GM23338 (cell line): ENCODE measurements around the gene BCAP31.

ENCODE experiments used
- CREB1 ChIP-seq: fragments of 250-450 bp; sonication (Bioruptor Pico); IDR thresholded peaks from 2 replicates; pipeline ENCODE4 v1.5.0; 2020; ENCODE audit warnings: low read depth, mild to moderate bottlenecking, moderate library complexity
- EZH2 ChIP-seq: fragments of 200-600 bp; sonication (generic); IDR thresholded peaks from one replicate; pipeline ENCODE4 v1.8.0; 2017; ENCODE audit warnings: antibody characterized with exemption, mild to moderate bottlenecking, low read depth; ENCODE audit not compliant: unreplicated experiment
- EZH2phosphoT487 ChIP-seq: fragments of 200-600 bp; sonication (generic); IDR thresholded peaks from one replicate; pipeline ENCODE4 v1.8.1; 2018; ENCODE audit warnings: antibody characterized with exemption; ENCODE audit not compliant: unreplicated experiment
- JUNB ChIP-seq: IDR thresholded peaks from one replicate; pipeline ENCODE4 v1.6.1; 2016; ENCODE audit warnings: antibody characterized with exemption; ENCODE audit not compliant: unreplicated experiment
- NANOG ChIP-seq: IDR thresholded peaks from 2 replicates; pipeline ENCODE4 v1.6.1; 2016; ENCODE audit warnings: antibody characterized with exemption, borderline replicate concordance
- POLR2AphosphoS5 ChIP-seq: IDR thresholded peaks from 2 replicates; pipeline ENCODE4 v1.6.1; 2016; ENCODE audit warnings: antibody characterized with exemption, low read depth
- STAT1 ChIP-seq: IDR thresholded peaks from one replicate; pipeline ENCODE4 v1.6.1; 2016; ENCODE audit warnings: antibody characterized with exemption; ENCODE audit not compliant: unreplicated experiment
- TF ChIP-seq, protein P1 (sequence below), 2 experiments: fragments of 200-600 bp in 1 of 2; sonication (generic) in 1 of 2; conservative IDR thresholded peaks; 2 replicates each; pipeline versions ENCODE4 v1.5.1 to v1.6.1; 2016 to 2017; ENCODE audit warnings: antibody characterized with exemption in 2 of 2, low read depth in 2 of 2, mild to moderate bottlenecking in 2 of 2, moderate library complexity in 1 of 2
- TF ChIP-seq, protein P2 (sequence below): IDR thresholded peaks from one replicate; pipeline ENCODE4 v1.6.1; 2018; ENCODE audit warnings: antibody characterized with exemption; ENCODE audit not compliant: unreplicated experiment
- TF ChIP-seq, protein P3 (sequence below): IDR thresholded peaks from 2 replicates; pipeline ENCODE4 v1.6.1; 2016; ENCODE audit warnings: antibody characterized with exemption

DNA sequence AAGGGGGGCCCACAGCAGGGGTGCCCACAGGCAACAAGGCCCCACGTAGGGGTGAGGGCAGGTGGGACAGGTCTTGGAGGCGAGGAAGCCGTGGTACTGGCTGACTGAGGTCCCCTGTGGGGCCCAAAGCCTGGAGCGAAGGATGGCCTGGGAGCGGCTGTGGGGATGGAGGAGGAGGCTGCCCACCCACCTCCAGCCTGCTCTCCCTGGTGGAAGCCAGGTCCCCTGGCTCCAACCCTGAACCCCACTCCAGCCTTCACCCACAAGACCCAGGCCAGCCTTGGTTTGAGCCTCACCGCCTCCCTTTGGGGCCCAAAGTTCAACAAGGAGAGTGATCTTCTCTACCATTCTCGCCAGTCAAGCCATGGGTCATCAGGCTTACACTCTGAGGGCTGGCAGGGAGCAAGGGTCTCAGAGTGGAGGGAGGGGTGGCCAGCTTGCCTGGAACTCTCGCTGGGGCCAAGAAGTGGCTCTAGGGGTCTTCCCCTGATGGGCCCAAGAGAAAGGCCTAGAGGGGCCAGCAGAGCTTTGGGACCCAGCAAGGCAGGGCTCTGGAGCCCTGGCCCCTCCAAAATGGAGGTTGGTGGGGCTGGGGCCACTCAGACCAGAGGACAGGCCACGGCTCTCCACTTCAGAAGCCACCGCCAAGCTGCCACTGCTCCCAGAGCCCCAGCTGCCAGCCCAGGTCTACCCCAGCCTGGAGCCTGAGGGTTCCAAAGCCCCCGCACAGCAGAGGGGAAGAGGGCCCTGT, 55.6 kb downstream of the BCAP31 start:
- TF ChIP-seq EZH2 (no peak), NANOG (no peak), STAT1 (no peak), EZH2phosphoT487 (no peak), POLR2AphosphoS5 (no peak), JUNB (no peak), CREB1 (CRISPR knock-in tag) (no peak)
- TF ChIP-seq, protein P1, sequence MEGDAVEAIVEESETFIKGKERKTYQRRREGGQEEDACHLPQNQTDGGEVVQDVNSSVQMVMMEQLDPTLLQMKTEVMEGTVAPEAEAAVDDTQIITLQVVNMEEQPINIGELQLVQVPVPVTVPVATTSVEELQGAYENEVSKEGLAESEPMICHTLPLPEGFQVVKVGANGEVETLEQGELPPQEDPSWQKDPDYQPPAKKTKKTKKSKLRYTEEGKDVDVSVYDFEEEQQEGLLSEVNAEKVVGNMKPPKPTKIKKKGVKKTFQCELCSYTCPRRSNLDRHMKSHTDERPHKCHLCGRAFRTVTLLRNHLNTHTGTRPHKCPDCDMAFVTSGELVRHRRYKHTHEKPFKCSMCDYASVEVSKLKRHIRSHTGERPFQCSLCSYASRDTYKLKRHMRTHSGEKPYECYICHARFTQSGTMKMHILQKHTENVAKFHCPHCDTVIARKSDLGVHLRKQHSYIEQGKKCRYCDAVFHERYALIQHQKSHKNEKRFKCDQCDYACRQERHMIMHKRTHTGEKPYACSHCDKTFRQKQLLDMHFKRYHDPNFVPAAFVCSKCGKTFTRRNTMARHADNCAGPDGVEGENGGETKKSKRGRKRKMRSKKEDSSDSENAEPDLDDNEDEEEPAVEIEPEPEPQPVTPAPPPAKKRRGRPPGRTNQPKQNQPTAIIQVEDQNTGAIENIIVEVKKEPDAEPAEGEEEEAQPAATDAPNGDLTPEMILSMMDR (conservative IDR thresholded peaks at IDR 0.05; ENCODE audit: low read depth in 2 of 2): peak in 1 of 2 experiments; percentile 49; a peak in 1 of 4 replicates
- TF ChIP-seq, protein P2, sequence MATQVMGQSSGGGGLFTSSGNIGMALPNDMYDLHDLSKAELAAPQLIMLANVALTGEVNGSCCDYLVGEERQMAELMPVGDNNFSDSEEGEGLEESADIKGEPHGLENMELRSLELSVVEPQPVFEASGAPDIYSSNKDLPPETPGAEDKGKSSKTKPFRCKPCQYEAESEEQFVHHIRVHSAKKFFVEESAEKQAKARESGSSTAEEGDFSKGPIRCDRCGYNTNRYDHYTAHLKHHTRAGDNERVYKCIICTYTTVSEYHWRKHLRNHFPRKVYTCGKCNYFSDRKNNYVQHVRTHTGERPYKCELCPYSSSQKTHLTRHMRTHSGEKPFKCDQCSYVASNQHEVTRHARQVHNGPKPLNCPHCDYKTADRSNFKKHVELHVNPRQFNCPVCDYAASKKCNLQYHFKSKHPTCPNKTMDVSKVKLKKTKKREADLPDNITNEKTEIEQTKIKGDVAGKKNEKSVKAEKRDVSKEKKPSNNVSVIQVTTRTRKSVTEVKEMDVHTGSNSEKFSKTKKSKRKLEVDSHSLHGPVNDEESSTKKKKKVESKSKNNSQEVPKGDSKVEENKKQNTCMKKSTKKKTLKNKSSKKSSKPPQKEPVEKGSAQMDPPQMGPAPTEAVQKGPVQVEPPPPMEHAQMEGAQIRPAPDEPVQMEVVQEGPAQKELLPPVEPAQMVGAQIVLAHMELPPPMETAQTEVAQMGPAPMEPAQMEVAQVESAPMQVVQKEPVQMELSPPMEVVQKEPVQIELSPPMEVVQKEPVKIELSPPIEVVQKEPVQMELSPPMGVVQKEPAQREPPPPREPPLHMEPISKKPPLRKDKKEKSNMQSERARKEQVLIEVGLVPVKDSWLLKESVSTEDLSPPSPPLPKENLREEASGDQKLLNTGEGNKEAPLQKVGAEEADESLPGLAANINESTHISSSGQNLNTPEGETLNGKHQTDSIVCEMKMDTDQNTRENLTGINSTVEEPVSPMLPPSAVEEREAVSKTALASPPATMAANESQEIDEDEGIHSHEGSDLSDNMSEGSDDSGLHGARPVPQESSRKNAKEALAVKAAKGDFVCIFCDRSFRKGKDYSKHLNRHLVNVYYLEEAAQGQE: no peak
- TF ChIP-seq, protein P3, sequence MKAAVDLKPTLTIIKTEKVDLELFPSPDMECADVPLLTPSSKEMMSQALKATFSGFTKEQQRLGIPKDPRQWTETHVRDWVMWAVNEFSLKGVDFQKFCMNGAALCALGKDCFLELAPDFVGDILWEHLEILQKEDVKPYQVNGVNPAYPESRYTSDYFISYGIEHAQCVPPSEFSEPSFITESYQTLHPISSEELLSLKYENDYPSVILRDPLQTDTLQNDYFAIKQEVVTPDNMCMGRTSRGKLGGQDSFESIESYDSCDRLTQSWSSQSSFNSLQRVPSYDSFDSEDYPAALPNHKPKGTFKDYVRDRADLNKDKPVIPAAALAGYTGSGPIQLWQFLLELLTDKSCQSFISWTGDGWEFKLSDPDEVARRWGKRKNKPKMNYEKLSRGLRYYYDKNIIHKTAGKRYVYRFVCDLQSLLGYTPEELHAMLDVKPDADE: no peak
